ENCODE measurements around the gene HOXA2. TPM values are rescaled to one million over a fixed set of nuclear protein-coding genes. Genes with fewer than 3 reads are reported as not detected.

Gene HOXA2
- total and polyA plus RNA-seq, 2 of the 8 experiments (the other 6 are each of a cell fraction or from before 2014, with no cell fraction given): not detected

DNA sequence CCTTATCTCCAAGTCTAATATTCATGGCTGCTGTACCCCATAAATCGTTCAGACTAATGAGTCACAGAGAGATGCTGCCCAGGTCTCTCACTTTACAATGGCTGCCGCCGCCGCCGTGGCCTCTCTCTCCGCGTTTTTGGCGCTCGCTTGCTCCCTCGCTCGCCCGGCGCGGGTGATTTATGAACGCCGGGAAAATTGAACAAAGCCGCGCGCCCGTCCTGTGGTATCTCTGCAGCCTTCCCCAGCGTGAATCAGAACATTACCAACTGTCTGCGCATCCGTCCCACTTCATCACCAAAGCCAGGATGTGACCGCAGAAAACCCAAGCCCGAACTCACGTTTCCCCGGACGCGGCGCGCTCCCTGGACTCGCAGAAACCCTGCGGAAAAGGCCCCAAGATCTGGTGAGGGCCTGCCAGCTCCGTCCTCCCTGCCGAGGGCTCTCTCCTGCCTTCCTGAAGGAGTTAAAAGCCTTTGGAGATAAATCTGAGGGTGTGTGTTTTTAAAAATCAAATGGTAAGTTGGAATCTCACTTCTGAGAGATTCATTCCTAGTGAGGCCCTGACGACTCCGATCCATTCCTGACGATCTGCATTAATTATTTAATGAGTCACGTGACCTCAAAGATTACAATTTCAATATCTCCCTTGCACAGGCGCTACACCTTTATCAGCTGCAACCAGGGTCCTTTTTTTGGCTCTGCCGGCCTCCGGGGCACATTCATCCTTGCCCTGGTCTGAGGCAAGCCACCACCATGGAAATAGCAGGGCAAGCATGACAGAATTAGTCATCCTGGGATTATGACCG is 21.8 kb upstream of the HOXA2 start:
- FAIRE-seq: no peak
- Histone ChIP-seq H2BK12ac (ENCODE audit: low read depth, low read length) (peak overlapping the region; percentile 35; the same call in 1 of the 2 replicates), H3K4ac (replicated peaks; ENCODE audit: insufficient read length, low read depth, low read length) (no peak overlapping the region), H2BK15ac (ENCODE audit: low read length) (no peak overlapping the region), H2AK5ac (ENCODE audit: low read depth, low read length) (no peak overlapping the region; the same call in 1 of the 2 replicates), H2BK5ac (ENCODE audit: low read depth, low read length) (no peak overlapping the region), H3K18ac (ENCODE audit: extremely low read depth, low read length) (no peak overlapping the region), H3K36me3 (ENCODE audit: control insufficient read depth in 2 of 4, insufficient read depth in 4 of 4, low read length in 3 of 4) (no peaks in the 10 kb centered on the region), H3K14ac (ENCODE audit: insufficient read length) (no peak overlapping the region), H2AFZ (ENCODE audit: low read length) (no peak overlapping the region), H3K4me2 (ENCODE audit: insufficient read depth in 1 of 2, low read depth in 2 of 2, low read length in 2 of 2) (no peak overlapping the region), H3K27ac (ENCODE audit: low read depth, low read length) (no peak overlapping the region), H3K23me2 (ENCODE audit: low read depth, low read length) (no peaks in the 10 kb centered on the region; the same call in 1 of the 2 replicates), H3K56ac (replicated peaks; ENCODE audit: insufficient read length, low read depth, low read length) (no peak overlapping the region), H2BK120ac (replicated peaks; ENCODE audit: low read depth, low read length) (no peak overlapping the region), H4K20me1 (replicated peaks in 1 of 2; ENCODE audit: control insufficient read depth in 1 of 2, insufficient read depth in 2 of 2, low read length in 2 of 2) (peaks cover 18 to 29% of the 10 kb centered on the region in 2 experiments), H4K91ac (replicated peaks; ENCODE audit: insufficient read length, low read length) (no peak overlapping the region), H3K23ac (ENCODE audit: insufficient read length) (no peak overlapping the region), H4K5ac (ENCODE audit: insufficient read length, low read depth, low read length) (no peak overlapping the region), H3K79me1 (ENCODE audit: low read depth, low read length) (no peaks in the 10 kb centered on the region), H3K9me3 (ENCODE audit: insufficient read depth in 2 of 2, low read depth in 1 of 2, low read length in 1 of 2) (no peaks in the 10 kb centered on the region), H2BK20ac (ENCODE audit: low read length) (no peak overlapping the region), H3K27me3 (replicated peaks in 1 of 4; ENCODE audit: control insufficient read depth in 3 of 4, extremely low read depth in 1 of 4, insufficient read depth in 3 of 4, low read length in 3 of 4) (peaks cover 100% of the 10 kb centered on the region in 4 experiments), H4K8ac (ENCODE audit: extremely low read depth, insufficient read depth, low read length) (no peak overlapping the region), H3K79me2 (ENCODE audit: control insufficient read depth in 1 of 2, insufficient read depth in 2 of 2, low read length in 2 of 2) (no peaks in the 10 kb centered on the region), H3K4me1 (replicated peaks in 1 of 4; ENCODE audit: control insufficient read depth in 3 of 4, insufficient read depth in 4 of 4, low read length in 3 of 4) (0 out of 7 replicates have a peak, but pooled peaks cover 0 to 2% (median 0%) of the 10 kb centered on the region in 4 experiments), H3K9ac (replicated peaks in 1 of 4; ENCODE audit: extremely low read depth in 1 of 4, low read depth in 3 of 4, low read length in 3 of 4) (no peak overlapping the region), H3K4me3 (ENCODE audit: extremely low read depth in 1 of 4, insufficient read depth in 2 of 4, low read depth in 3 of 4, low read length in 4 of 4) (no peak overlapping the region)
- CTCF ChIA-PET (ENCODE audit: partially characterized antibody): interaction anchor here (0.9 to 1.4 kb wide), 4 partner anchors 18 to 37 kb away, joined by 3 to 4 read pairs (median 3); no protein-coding TSS in a partner anchor
- POLR2A ChIA-PET (ENCODE audit: partially characterized antibody): no interaction called here
- peak in 1 of 2 experiments; percentile 45 for DNase-seq (ENCODE audit: low read depth in 1 of 2, low spot score in 2 of 2)
- 10% methylated on average over 43 of the region's 43 CpGs; no CpG with 5 or more reads in 1 of the 2 experiments for WGBS, 2 experiments (ENCODE audit: extremely low coverage in 1 of 2, insufficient coverage in 1 of 2, insufficient read length in 1 of 2, insufficient replicate concordance in 2 of 2, low coverage in 1 of 2, low lambda C conversion rate in 2 of 2, missing lambda C conversion rate in 1 of 2)
- TF ChIP-seq RXRA (IDR thresholded peaks at IDR 0.05; ENCODE audit: insufficient read depth, low read depth, low read length) (no peak), CEBPB (IDR thresholded peaks at IDR 0.05; ENCODE audit: low read depth, low read length) (no peak), SRF (IDR thresholded peaks at IDR 0.05; ENCODE audit: low read depth, low read length) (no peak), TAF1 (IDR thresholded peaks at IDR 0.05; ENCODE audit: low read depth, low read length) (no peak), EZH2 (IDR thresholded peaks at IDR 0.05; ENCODE audit: low read depth, low read length, severe bottlenecking) (peak; percentile 82), SIRT6 (IDR thresholded peaks at IDR 0.05; ENCODE audit: low read length) (no peak), RFX5 (IDR thresholded peaks at IDR 0.05; ENCODE audit: borderline replicate concordance, low read depth, low read length) (no peak), RNF2 (IDR thresholded peaks at IDR 0.05; ENCODE audit: borderline replicate concordance, low read depth, low read length, missing control alignments, poor library complexity, severe bottlenecking) (peak; percentile 86), CBX5 (IDR thresholded peaks at IDR 0.05; ENCODE audit: low read depth, low read length) (no peak), CBX8 (IDR thresholded peaks at IDR 0.05; ENCODE audit: borderline replicate concordance, low read depth, low read length) (peak; percentile 97; the same call in 1 of the 2 replicates), SUZ12 (IDR thresholded peaks at IDR 0.05; ENCODE audit: low read length) (peak; percentile 76)
- TF ChIP-seq, protein P1, sequence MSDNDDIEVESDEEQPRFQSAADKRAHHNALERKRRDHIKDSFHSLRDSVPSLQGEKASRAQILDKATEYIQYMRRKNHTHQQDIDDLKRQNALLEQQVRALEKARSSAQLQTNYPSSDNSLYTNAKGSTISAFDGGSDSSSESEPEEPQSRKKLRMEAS (IDR thresholded peaks at IDR 0.05): no peak
